Suprapubic skin (tissue), 3 donors: ENCODE measurements around the gene NKAIN2.

Experiments
- CTCF ChIP-seq, 2 donors: fragments of 200-600 bp in 1 of 2; fragments of 450-650 bp in 1 of 2; sonication (generic) in 1 of 2; IDR thresholded peaks; one replicate each; pipeline ENCODE4 v1.5.1; 2016 to 2019; ENCODE audit warnings: antibody characterized with exemption in 2 of 2, mild to moderate bottlenecking in 1 of 2, moderate library complexity in 1 of 2
- EP300 ChIP-seq: sonication (generic); formaldehyde crosslinking; IDR thresholded peaks from one replicate; pipeline ENCODE4 v1.6.1; 2017; ENCODE audit warnings: antibody characterized with exemption
- POLR2A ChIP-seq, 2 donors: fragments of 450-650 bp; IDR thresholded peaks; one replicate each; pipeline ENCODE4 v1.6.1; 2017; ENCODE audit warnings: antibody characterized with exemption in 2 of 2, mild to moderate bottlenecking in 2 of 2, moderate library complexity in 2 of 2

- TF ChIP-seq CTCF (IDR thresholded peaks at IDR 0.05) (no peak), EP300 (no peak), POLR2A (IDR thresholded peaks at IDR 0.05) (no peak)
Measured at GRCh38 chr6:124683507-124683906, 879.8 kb downstream of the NKAIN2 start.
